Heart right ventricle (tissue), 16 donors: ENCODE results near the gene TCERG1. TPM values are rescaled to one million over a fixed set of nuclear protein-coding genes. Genes with fewer than 3 reads are reported as not detected.

Experiments used
- ATAC-seq, 8 donors: fragments of 200-7000 bp; cut with Tn5 transposase; one replicate each; pipeline ENCODE4 v1.9.1; 2020; ENCODE audit warnings: mild to moderate bottlenecking in 8 of 8, moderate library complexity in 8 of 8, moderate number of reproducible peaks in 1 of 8
- DNase-seq, 2 donors: peaks; one replicate each; pipeline ENCODE4 v3.0.0-alpha.2; 2020
- H3K27ac ChIP-seq, 10 donors: fragments of 200-600 bp; sonication (generic) in 2 of 10; one replicate each; pipeline versions ENCODE4 v1.5.0 to v1.8.0; 2020 to 2022; ENCODE audit warnings: mild to moderate bottlenecking in 3 of 10
- H3K27me3 ChIP-seq, 7 donors: fragments of 200-600 bp; one replicate each; pipeline ENCODE4 v1.8.0; 2021 to 2022; ENCODE audit warnings: mild to moderate bottlenecking in 2 of 7
- H3K36me3 ChIP-seq, 9 donors: fragments of 200-600 bp; sonication (generic) in 1 of 9; one replicate each; pipeline versions ENCODE4 v1.5.0 to v1.8.0; 2020 to 2022; ENCODE audit warnings: mild to moderate bottlenecking in 2 of 9
- H3K4me1 ChIP-seq, 9 donors: fragments of 200-600 bp; sonication (generic) in 1 of 9; one replicate each; pipeline versions ENCODE4 v1.5.0 to v1.8.0; 2020 to 2022; ENCODE audit warnings: mild to moderate bottlenecking in 4 of 9
- H3K4me3 ChIP-seq, 10 donors: fragments of 200-600 bp; sonication (generic) in 2 of 10; one replicate each; pipeline versions ENCODE4 v1.5.0 to v1.8.0; 2020 to 2022; ENCODE audit warnings: mild to moderate bottlenecking in 7 of 10, moderate library complexity in 2 of 10
- H3K9me3 ChIP-seq, 11 donors: fragments of 200-600 bp in 10 of 11; sonication (generic) in 2 of 11; one replicate each; pipeline versions ENCODE4 v1.5.0 to v1.8.0; 2013 to 2022; ENCODE audit warnings: mild to moderate bottlenecking in 2 of 11, control low read depth in 1 of 11, moderate library complexity in 1 of 11
- CTCF ChIP-seq, 9 donors: fragments of 200-600 bp; sonication (generic) in 2 of 9; IDR thresholded peaks; one replicate each; pipeline versions ENCODE4 v1.5.0 to v1.8.0; 2021 to 2022; ENCODE audit warnings: antibody characterized with exemption in 9 of 9, mild to moderate bottlenecking in 5 of 9, moderate library complexity in 1 of 9
- WGBS, 2 donors: extraction: QIAGEN DNeasy Blood & Tissue Kit; methylation state at CpG; one replicate each; pipeline ENCODE4 v1.1.7; 2013; ENCODE audit warnings: inconsistent platforms in 1 of 2; 5-methylcytosine and 5-hydroxymethylcytosine counted together
- intact Hi-C, 10 donors: fragments of 100-400 bp; cut with DNase I; formaldehyde crosslinking; loops; one replicate each; pipeline versions ENCODE4 v1.11.1 to v1.14.2; 2022
- polyA plus RNA-seq, 2 donors: library from polyadenylated mRNA; stranded (reverse); fragments of 200-250 nt; gene quantifications; one replicate each; pipeline ENCODE4 v1.2.3, GENCODE V29; 2013
- total RNA-seq, 10 donors: library from RNA; stranded (reverse); fragmentation: NEBNext Ultra II Directional in 3 of 10; extraction: Animal tissue kit (Norgen Biotek cat#: 25700) in 3 of 10; gene quantifications; one replicate each; pipeline versions ENCODE4 v1.2.1 to v1.2.4, GENCODE V29; 2021 to 2023
- donor health status: Arrhythmogenic right ventricular cardiomyopathy.
- donor health status: ischemic (EF 13 %, LVEDD 7.1; RV severe dilation, severe dysfunction).
- donor health status: healthy with polysubstance abuse.
- donor health status: DM: no; HTN: yes; CAD: no.
- donor health status: DM: no; HTN: no; CAD: no.
- donor health status: ischemic (EF 25% LVEDD 6.9; RV normal size, moderate dysfunction).
- donor health status: ischemic (EF 25% LVEDD 5.7; RV mildly dilated, moderate dysfunction).
- donor health status: healthy.
- donor health status: DM: yes; HTN: yes; CAD: no.
- donor health status: Ischemic cardiomyopathy.
- donor health status: ischemic (EF 35%, LVEDD 5.7; RV mildly dilated, moderate dysfunction).
- donor health status: nonischemic (EF 11% LVEDD 7.7; RV severe dilation, severe dysfunction).
- donor health status: DM: yes; HTN: yes; CAD: no.
- donor health status: PGD.
- donor health status: ischemic (EF 29% LVEDD 5.4; RV normal size, mild dysfunction).
- donor health status: nonischemic (EF 23%, LVEDD 6.1; RV moderate dilation, normal function).

The TCERG1 gene
- total and polyA plus RNA-seq, 12 donors, result 11.2 to 59.2 (median 21.1) TPM

- intact Hi-C loops, result no loop called here
- no peak for TF ChIP-seq CTCF (IDR thresholded peaks at IDR 0.05)
- Histone ChIP-seq H3K27ac (no peak overlapping the region), H3K36me3 (peaks cover 0 to 80% (median 20%) of the 10 kb centered on the region in 9 donors), H3K4me1 (peaks cover 0 to 1% (median 0%) of the 10 kb centered on the region in 9 donors), H3K4me3 (no peak overlapping the region), H3K27me3 (no peaks in the 10 kb centered on the region), H3K9me3 (no peaks in the 10 kb centered on the region)
- 82 to 89% methylated on average over 3 of the region's 3 CpGs for WGBS, 2 donors
- no peak for DNase-seq
- no peak for ATAC-seq
These were observed 43.1 kb downstream of the TCERG1 start for GRCh38 chr5:146490089-146490843.

GRCh38 chr5:146494656-146495055 lies 47.5 kb downstream of the TCERG1 start:
- Histone ChIP-seq H3K36me3 (peaks cover 0 to 76% (median 20%) of the 10 kb centered on the region in 9 donors), H3K27me3 (no peaks in the 10 kb centered on the region), H3K4me3 (no peak overlapping the region), H3K27ac (no peak overlapping the region), H3K4me1 (no peaks in the 10 kb centered on the region), H3K9me3 (no peaks in the 10 kb centered on the region)
- 53 to 72% methylated on average over 2 of the region's 2 CpGs for WGBS, 2 donors
- no peak for TF ChIP-seq CTCF (IDR thresholded peaks at IDR 0.05)
- ATAC-seq (no peak), DNase-seq (no peak)
- intact Hi-C loops, result no loop called here

- no peaks in the 10 kb centered on the region for H3K27me3 ChIP-seq
- TF ChIP-seq CTCF (IDR thresholded peaks at IDR 0.05), result no peak
- H3K27ac ChIP-seq, result no peak overlapping the region
- H3K9me3 ChIP-seq, result no peaks in the 10 kb centered on the region
- no peak for DNase-seq
- H3K36me3 ChIP-seq, result peaks cover 0 to 84% (median 10%) of the 10 kb centered on the region in 9 donors
- WGBS, 2 donors, result 96 to 98% methylated on average over 4 of the region's 4 CpGs
- intact Hi-C loops, result no loop called here
- ATAC-seq, result no peak
- no peaks in the 10 kb centered on the region for H3K4me1 ChIP-seq
- no peak overlapping the region for H3K4me3 ChIP-seq
These were observed 52.5 kb downstream of the TCERG1 start for GRCh38 chr5:146499680-146500079.

GRCh38 chr5:146507428-146507827 lies 60.3 kb downstream of the TCERG1 start:
- no peak overlapping the region for H3K4me3 ChIP-seq
- no peaks in the 10 kb centered on the region for H3K9me3 ChIP-seq
- intact Hi-C loops, result no loop called here
- H3K4me1 ChIP-seq, result no peaks in the 10 kb centered on the region
- WGBS, 2 donors, result 97 to 99% methylated on average over 5 of the region's 5 CpGs
- H3K27me3 ChIP-seq, result no peaks in the 10 kb centered on the region
- TF ChIP-seq CTCF (IDR thresholded peaks at IDR 0.05), result no peak
- no peak for ATAC-seq
- DNase-seq, result no peak
- H3K36me3 ChIP-seq, result peaks cover 0 to 100% (median 71%) of the 10 kb centered on the region in 9 donors
- no peak overlapping the region for H3K27ac ChIP-seq
